Psoas muscle (tissue), 8 donors: Measurements from ENCODE around the gene CD44. TPM values are rescaled to one million over a fixed set of nuclear protein-coding genes. Genes with fewer than 3 reads are reported as not detected.

Experiments
- ATAC-seq, 4 donors: fragments of 200-7000 bp; cut with Tn5 transposase; one replicate each; pipeline ENCODE4 v1.9.1; 2020; ENCODE audit warnings: moderate library complexity in 3 of 4, mild to moderate bottlenecking in 2 of 4
- DNase-seq, 2 donors: peaks; one replicate each; pipeline ENCODE4 v3.0.0-alpha.2; 2020
- H3K27ac ChIP-seq: fragments of 200-600 bp; one replicate; pipeline ENCODE4 v1.8.0; 2022
- H3K27me3 ChIP-seq, 3 donors: fragments of 200-600 bp in 1 of 3; one replicate each; pipeline versions ENCODE4 v1.6.1 to v1.8.0; 2013 to 2022; ENCODE audit warnings: low read length in 2 of 3, mild to moderate bottlenecking in 2 of 3, moderate library complexity in 1 of 3; ENCODE audit not compliant: insufficient read depth in 3 of 3
- H3K36me3 ChIP-seq, 2 donors: fragments of 200-600 bp in 1 of 2; one replicate each; pipeline versions ENCODE4 v1.6.1 to v1.8.0; 2013 to 2022; ENCODE audit warnings: low read depth in 1 of 2, mild to moderate bottlenecking in 1 of 2, moderate library complexity in 1 of 2; ENCODE audit not compliant: insufficient read depth in 1 of 2
- H3K4me1 ChIP-seq: fragments of 200-600 bp; one replicate; pipeline ENCODE4 v1.8.0; 2022
- H3K4me3 ChIP-seq: fragments of 200-600 bp; one replicate; pipeline ENCODE4 v1.8.0; 2022; ENCODE audit warnings: mild to moderate bottlenecking
- H3K9me3 ChIP-seq: fragments of 200-600 bp; one replicate; pipeline ENCODE4 v1.8.0; 2022
- WGBS, 3 donors: extraction: QIAGEN DNeasy Blood & Tissue Kit; methylation state at CpG; one replicate each; pipeline versions ENCODE4 v1.1.6 to v1.1.7; 2013; 5-methylcytosine and 5-hydroxymethylcytosine counted together
- intact Hi-C, 2 donors: fragments of 100-400 bp; cut with DNase I; formaldehyde crosslinking; loops; one replicate each; pipeline versions ENCODE4 v1.11.0 to v1.14.2; 2022
- polyA plus RNA-seq, 3 donors: library from polyadenylated mRNA; stranded (reverse); fragments of 200-250 nt; gene quantifications; one replicate each; pipeline ENCODE4 v1.2.3, GENCODE V29; 2013
- total RNA-seq, 4 donors: library from RNA; stranded (reverse); fragmentation: NEBNext Ultra II Directional in 2 of 4; extraction: Animal tissue kit (Norgen Biotek cat#: 25700) in 2 of 4; gene quantifications; one replicate each; pipeline versions ENCODE4 v1.2.1 to v1.2.4, GENCODE V29; 2021 to 2023
- TF ChIP-seq, protein P1 (sequence below): fragments of 200-600 bp; IDR thresholded peaks from one replicate; pipeline ENCODE4 v1.8.0; 2022; ENCODE audit warnings: antibody characterized with exemption
- donor health status: healthy with polysubstance abuse.
- donor health status: DM: no; HTN: no; CAD: no; lungs with moderate emphysema.
- donor health status: Bipolar disorder and iron deficiency.
- donor health status: healthy.
- donor health status: DM: yes; HTN: yes; CAD: no.
- donor health status: DM: no; HTN: no; CAD: no.
- donor health status: DM: no; HTN: no; CAD: no.
- donor health status: DM: yes; HTN: yes; CAD: no.

Gene CD44
- total and polyA plus RNA-seq, 7 donors, result 3.4 to 35.4 (median 23.2) TPM

DNA sequence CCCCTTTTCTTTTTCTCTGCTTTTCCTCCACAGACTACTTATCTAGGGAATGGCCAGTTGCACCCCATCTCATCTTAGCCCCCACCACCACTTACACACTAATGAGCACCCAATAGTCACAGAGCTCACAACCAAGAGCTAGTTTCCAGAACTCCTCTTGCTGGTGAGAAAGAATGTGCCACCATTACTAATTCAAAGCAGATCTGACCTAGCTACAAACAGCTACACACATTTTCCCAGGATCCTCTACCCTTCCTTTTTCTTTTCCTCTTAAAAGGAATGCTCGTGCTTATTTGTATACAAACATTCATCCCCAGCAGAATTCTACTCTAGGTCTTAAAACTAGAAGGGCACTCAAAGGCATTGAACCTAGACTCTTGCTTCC lies 136.8 kb downstream of the CD44 start:
- no peaks in the 10 kb centered on the region for H3K9me3 ChIP-seq
- ATAC-seq (no peak), DNase-seq (no peak)
- H3K4me1 ChIP-seq, result no peaks in the 10 kb centered on the region
- TF ChIP-seq, protein P1, sequence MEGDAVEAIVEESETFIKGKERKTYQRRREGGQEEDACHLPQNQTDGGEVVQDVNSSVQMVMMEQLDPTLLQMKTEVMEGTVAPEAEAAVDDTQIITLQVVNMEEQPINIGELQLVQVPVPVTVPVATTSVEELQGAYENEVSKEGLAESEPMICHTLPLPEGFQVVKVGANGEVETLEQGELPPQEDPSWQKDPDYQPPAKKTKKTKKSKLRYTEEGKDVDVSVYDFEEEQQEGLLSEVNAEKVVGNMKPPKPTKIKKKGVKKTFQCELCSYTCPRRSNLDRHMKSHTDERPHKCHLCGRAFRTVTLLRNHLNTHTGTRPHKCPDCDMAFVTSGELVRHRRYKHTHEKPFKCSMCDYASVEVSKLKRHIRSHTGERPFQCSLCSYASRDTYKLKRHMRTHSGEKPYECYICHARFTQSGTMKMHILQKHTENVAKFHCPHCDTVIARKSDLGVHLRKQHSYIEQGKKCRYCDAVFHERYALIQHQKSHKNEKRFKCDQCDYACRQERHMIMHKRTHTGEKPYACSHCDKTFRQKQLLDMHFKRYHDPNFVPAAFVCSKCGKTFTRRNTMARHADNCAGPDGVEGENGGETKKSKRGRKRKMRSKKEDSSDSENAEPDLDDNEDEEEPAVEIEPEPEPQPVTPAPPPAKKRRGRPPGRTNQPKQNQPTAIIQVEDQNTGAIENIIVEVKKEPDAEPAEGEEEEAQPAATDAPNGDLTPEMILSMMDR, result no peak
- H3K27ac ChIP-seq, result no peak overlapping the region
- no peaks in the 10 kb centered on the region for H3K36me3 ChIP-seq
- H3K4me3 ChIP-seq, result no peak overlapping the region
- H3K27me3 ChIP-seq, result no peaks in the 10 kb centered on the region
- WGBS, 3 donors, result 53 to 72% (median 55%) methylated on average over 1 of the region's 1 CpG
- intact Hi-C loops, result no loop called here

- Histone ChIP-seq H3K4me1 (no peaks in the 10 kb centered on the region), H3K36me3 (no peaks in the 10 kb centered on the region), H3K4me3 (no peak overlapping the region), H3K27ac (no peak overlapping the region), H3K27me3 (no peaks in the 10 kb centered on the region), H3K9me3 (no peaks in the 10 kb centered on the region)
- TF ChIP-seq, protein P1, result no peak
- WGBS, 3 donors, result 80 to 90% (median 84%) methylated on average over 2 of the region's 2 CpGs
- DNase-seq (no peak), ATAC-seq (no peak)
- intact Hi-C loops, result no loop called here
These were observed 137.6 kb downstream of the CD44 start for GRCh38 chr11:35276396-35277145.

- intact Hi-C loops, result no loop called here
- WGBS, 3 donors, result 95 to 98% (median 95%) methylated on average over 2 of the region's 2 CpGs
- no peak overlapping the region for H3K4me3 ChIP-seq
These were observed 138.9 kb downstream of the CD44 start for GRCh38 chr11:35277827-35278226.

DNA sequence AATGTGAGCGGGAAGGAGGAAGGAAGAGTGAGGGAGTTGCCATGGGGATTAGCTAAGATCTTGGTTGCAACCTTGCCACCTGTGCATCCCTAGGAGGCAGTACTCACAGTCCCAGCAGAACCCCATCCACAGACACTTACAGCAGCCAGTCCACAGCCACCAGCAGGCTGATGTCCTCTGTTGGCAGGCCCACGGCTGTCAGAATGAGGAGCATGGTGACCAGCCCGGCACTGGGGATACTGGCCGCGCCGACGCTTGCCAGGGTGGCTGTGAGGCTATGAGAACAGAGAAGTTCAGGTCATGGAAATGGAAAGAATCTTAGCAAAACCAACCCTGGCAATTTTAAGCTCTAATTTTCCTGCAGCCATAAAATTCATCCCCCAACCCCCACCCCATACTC lies 141.8 kb downstream of the CD44 start:
- TF ChIP-seq, protein P1, result no peak
- DNase-seq, result peak in 1 of 2 donors; percentile 48
- Histone ChIP-seq H3K27ac (no peak overlapping the region), H3K4me1 (no peaks in the 10 kb centered on the region), H3K36me3 (no peaks in the 10 kb centered on the region), H3K4me3 (no peak overlapping the region), H3K9me3 (no peaks in the 10 kb centered on the region), H3K27me3 (no peaks in the 10 kb centered on the region)
- ATAC-seq, result no peak
- intact Hi-C loops, result no loop called here
- 56 to 70% (median 58%) methylated on average over 7 of the region's 7 CpGs for WGBS, 3 donors

More at GRCh38 chr11:35277827-35278226, 138.9 kb downstream of the CD44 start:
- H3K36me3 ChIP-seq, result no peaks in the 10 kb centered on the region
- no peaks in the 10 kb centered on the region for H3K27me3 ChIP-seq
- DNase-seq (no peak), ATAC-seq (no peak)
- TF ChIP-seq, protein P1, result no peak
- H3K9me3 ChIP-seq, result no peaks in the 10 kb centered on the region
- no peaks in the 10 kb centered on the region for H3K4me1 ChIP-seq
- H3K27ac ChIP-seq, result no peak overlapping the region
